ENCODE measurements around the gene KLHL7.
"Not testable (repeated sequence)": the region's sequence is repeated elsewhere in the genome, so short reads cannot be mapped to it uniquely, and the experiment has no call there.

- not testable (repeated sequence) for TF ChIP-seq CTCF, POLR2A (IDR thresholded peaks at IDR 0.05)
Observed at GRCh38 chr7:23193650-23194227, 88.2 kb downstream of the KLHL7 start.

Measured in suprapubic skin (tissue), 3 donors.